Measurements from ENCODE around the gene RNF32. TPM values are rescaled to one million over a fixed set of nuclear protein-coding genes. Genes with fewer than 3 reads are reported as not detected.

The RNF32 gene
- total RNA-seq, 1 experiment from 2014 or later = 3.5 TPM

- in situ Hi-C loops (cut with HindIII; ENCODE audit: low pct_unique_long_range_greater_than_20kb, low sequenced_read_pairs) (no loop called here), intact Hi-C loops (cut with micrococcal nuclease; ENCODE audit: unreplicated experiment) (no loop called here)
- Histone ChIP-seq H3K27ac (ENCODE audit: low read length) (no peak overlapping the region), H3K9me3 (ENCODE audit: control insufficient read depth, insufficient read depth, low read depth, low read length) (no peaks in the 10 kb centered on the region), H3K4me3 (ENCODE audit: low read depth in 2 of 2, low read length in 2 of 2) (no peak overlapping the region), H3K36me3 (ENCODE audit: control insufficient read depth, insufficient read depth, low read length) (peaks cover 8% of the 10 kb centered on the region), H3K27me3 (ENCODE audit: control insufficient read depth, insufficient read depth, low read length) (no peaks in the 10 kb centered on the region), H3K4me1 (ENCODE audit: control insufficient read depth, insufficient read depth, low read length) (no peaks in the 10 kb centered on the region)
- CTCF ChIA-PET = no interaction called here
- TF ChIP-seq SIN3A (IDR thresholded peaks at IDR 0.05; ENCODE audit: borderline replicate concordance, insufficient read depth, low read depth, low read length) (no peak), POLR2AphosphoS5 (IDR thresholded peaks at IDR 0.05; ENCODE audit: low read depth, low read length) (no peak), REST (IDR thresholded peaks at IDR 0.05; ENCODE audit: insufficient read depth in 1 of 2, low read depth in 2 of 2, low read length in 1 of 2) (no peak), CTCF (IDR thresholded peaks at IDR 0.05) (no peak), TCF7L2 (IDR thresholded peaks at IDR 0.05; ENCODE audit: low read depth, low read length) (no peak)
- DNase-seq (ENCODE audit: low read depth, low spot score) = no peak
- no TSS peak for BruUV-seq (replicated peaks)
- ATAC-seq = no peak
- POLR2A ChIA-PET = interaction anchor here (0.6 to 0.7 kb wide), 2 partner anchors 201 to 910 kb away, joined by 3 to 5 read pairs; no protein-coding TSS in a partner anchor
Measured at GRCh38 chr7:156684661-156685060, 44.1 kb downstream of the RNF32 start.

DNA sequence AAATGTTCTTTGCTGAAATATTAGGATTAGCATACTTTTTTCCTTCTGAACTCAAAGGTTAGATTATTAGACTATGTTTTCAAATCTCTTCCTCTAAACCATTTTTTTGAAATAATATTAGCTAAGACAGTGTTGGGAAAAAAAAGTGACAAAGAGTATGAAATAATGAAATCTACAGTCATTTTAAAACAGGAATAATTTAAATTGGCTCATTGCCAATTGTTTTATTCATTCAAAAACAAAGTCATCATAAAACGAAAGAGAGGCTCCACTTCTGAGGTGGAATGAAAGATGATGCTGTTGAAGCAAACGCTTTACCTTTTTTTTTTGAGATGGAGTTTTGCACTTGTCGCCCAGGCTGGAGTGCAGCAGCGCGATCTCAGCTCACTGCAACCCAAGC is 51.2 kb downstream of the RNF32 start:
- in situ Hi-C loops (cut with HindIII; ENCODE audit: low pct_unique_long_range_greater_than_20kb, low sequenced_read_pairs) = no loop called here
- no TSS peak for BruUV-seq (replicated peaks)

More for the DNA sequence above, 51.2 kb downstream of the RNF32 start:
- intact Hi-C loops (cut with micrococcal nuclease; ENCODE audit: unreplicated experiment) = no loop called here
- no peaks in the 10 kb centered on the region for H3K4me1 ChIP-seq (ENCODE audit: control insufficient read depth, insufficient read depth, low read length)
- H3K27me3 ChIP-seq (ENCODE audit: control insufficient read depth, insufficient read depth, low read length) = no peaks in the 10 kb centered on the region
- peaks cover 3% of the 10 kb centered on the region; the same call in 1 of the 2 replicates for H3K9me3 ChIP-seq (ENCODE audit: control insufficient read depth, insufficient read depth, low read depth, low read length)
- H3K36me3 ChIP-seq (ENCODE audit: control insufficient read depth, insufficient read depth, low read length) = no peaks in the 10 kb centered on the region
- DNase-seq (ENCODE audit: low read depth, low spot score) = no peak
- TF ChIP-seq POLR2AphosphoS5 (IDR thresholded peaks at IDR 0.05; ENCODE audit: low read depth, low read length) (no peak), REST (IDR thresholded peaks at IDR 0.05; ENCODE audit: insufficient read depth in 1 of 2, low read depth in 2 of 2, low read length in 1 of 2) (no peak), SIN3A (IDR thresholded peaks at IDR 0.05; ENCODE audit: borderline replicate concordance, insufficient read depth, low read depth, low read length) (no peak), TCF7L2 (IDR thresholded peaks at IDR 0.05; ENCODE audit: low read depth, low read length) (no peak), CTCF (IDR thresholded peaks at IDR 0.05) (no peak)
- ChIA-PET CTCF (no interaction called here), POLR2A (interaction anchor here (0.7 kb wide), 1 partner anchor 89 kb away, joined by 3 read pairs; no protein-coding TSS in a partner anchor)
- no peak for ATAC-seq
- no peak overlapping the region for H3K4me3 ChIP-seq (ENCODE audit: low read depth in 2 of 2, low read length in 2 of 2)
- no peak overlapping the region for H3K27ac ChIP-seq (ENCODE audit: low read length)
